Daoy (cell line): ENCODE results near the gene TBC1D14. TPM values are rescaled to one million over a fixed set of nuclear protein-coding genes. Genes with fewer than 3 reads are reported as not detected.
A peak's percentile ranks its signal among the peaks of the same experiment; 100 is the strongest.

ENCODE experiments used
- DNase-seq: peaks from one replicate; pipeline ENCODE4 v3.0.0-alpha.2; 2015; ENCODE audit warnings: low read depth
- total RNA-seq: library from RNA; depleted of rRNA; stranded (reverse); fragments of >200 nt; shearing (Covaris generic); gene quantifications from 2 replicates; pipeline ENCODE4 v1.2.3, GENCODE V29; 2014

Gene TBC1D14
- total RNA-seq, 1 experiment from 2014 or later = 37.0 TPM

GRCh38 chr4:6951880-6952381 lies 42.3 kb downstream of the TBC1D14 start:
- no peak for DNase-seq

- DNase-seq = peak; percentile 83
Measured at GRCh38 chr4:6953751-6954380, 44.2 kb downstream of the TBC1D14 start.

- DNase-seq = no peak
Measured at GRCh38 chr4:6955261-6955911, 45.8 kb downstream of the TBC1D14 start.

GRCh38 chr4:6956087-6956433 lies 46.4 kb downstream of the TBC1D14 start:
- DNase-seq = no peak

GRCh38 chr4:6956434-6957147 lies 47.0 kb downstream of the TBC1D14 start:
- no peak for DNase-seq

- no peak for DNase-seq
Measured at GRCh38 chr4:6957148-6957520, 47.5 kb downstream of the TBC1D14 start.

GRCh38 chr4:6957994-6958393 lies 48.4 kb downstream of the TBC1D14 start:
- no peak for DNase-seq

GRCh38 chr4:6959261-6959660 lies 49.6 kb downstream of the TBC1D14 start:
- DNase-seq = no peak

GRCh38 chr4:6960154-6960553 lies 50.5 kb downstream of the TBC1D14 start:
- DNase-seq = no peak

GRCh38 chr4:6960628-6961412 lies 51.2 kb downstream of the TBC1D14 start:
- DNase-seq = no peak

GRCh38 chr4:6961496-6962210 lies 52.0 kb downstream of the TBC1D14 start:
- DNase-seq = no peak

- no peak for DNase-seq
Measured at GRCh38 chr4:6962211-6963041, 52.8 kb downstream of the TBC1D14 start.

- no peak for DNase-seq
Measured at GRCh38 chr4:6963139-6963611, 53.5 kb downstream of the TBC1D14 start.

- no peak for DNase-seq
Measured at GRCh38 chr4:6964858-6965257, 55.2 kb downstream of the TBC1D14 start.

- DNase-seq = no peak
Measured at GRCh38 chr4:6965329-6965728, 55.7 kb downstream of the TBC1D14 start.

- no peak for DNase-seq
Measured at GRCh38 chr4:6967846-6968340, 58.3 kb downstream of the TBC1D14 start.

GRCh38 chr4:6968496-6968895 lies 58.9 kb downstream of the TBC1D14 start:
- DNase-seq = no peak

GRCh38 chr4:6969826-6970800 lies 60.5 kb downstream of the TBC1D14 start:
- DNase-seq = no peak
